ENCODE data around the gene CTXN1.
A peak's percentile ranks its signal among the peaks of the same experiment; 100 is the strongest.
"Not testable (repeated sequence)": the region's sequence is repeated elsewhere in the genome, so short reads cannot be mapped to it uniquely, and the experiment has no call there.

CTXN1 gene

DNA sequence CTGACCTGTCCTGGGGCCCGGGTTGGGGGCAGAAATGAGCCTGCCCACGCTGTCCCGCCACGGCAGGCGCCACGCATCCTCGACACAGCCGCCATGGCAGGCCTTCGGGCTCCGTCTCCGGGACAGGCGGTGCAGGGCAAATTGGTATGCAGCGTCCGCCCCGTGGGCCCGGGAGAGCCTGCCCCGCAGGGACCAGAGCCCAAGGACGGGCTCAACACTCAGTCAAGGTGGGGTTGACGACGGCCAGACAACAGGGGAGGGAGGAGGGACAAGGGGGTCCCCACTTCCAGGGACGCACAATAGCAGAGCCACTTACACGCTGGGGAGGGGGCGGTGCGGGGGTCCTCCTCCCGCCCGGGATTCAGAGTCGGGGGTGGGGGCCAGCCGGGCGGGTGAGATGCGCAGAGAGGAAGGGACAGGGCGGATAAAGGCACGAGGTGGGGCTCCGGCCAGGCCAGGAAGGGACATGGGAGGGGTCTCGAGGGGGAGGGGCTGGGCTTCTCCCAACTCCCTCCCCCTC lies 1.2 kb downstream of the CTXN1 start:
- no peak for DNase-seq

DNA sequence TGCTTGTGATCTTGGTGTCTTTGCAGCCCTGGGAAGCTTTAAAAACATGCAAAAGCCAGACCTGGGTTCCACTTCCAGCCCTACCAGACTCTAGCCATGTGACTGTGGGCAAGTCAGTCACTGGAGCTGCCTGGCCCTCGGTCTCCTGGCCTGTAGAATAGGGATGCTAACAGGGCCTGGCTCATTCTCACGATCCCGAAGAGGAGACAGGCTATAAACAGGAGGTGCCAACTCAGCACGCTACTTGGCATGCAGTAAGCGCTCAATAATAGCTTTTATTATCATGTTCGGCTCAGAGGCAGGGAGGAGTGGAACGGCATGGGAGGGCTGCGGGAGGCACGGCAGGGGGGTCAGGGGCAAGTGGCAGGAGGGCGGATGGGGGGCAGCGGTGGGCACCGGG lies 1.7 kb downstream of the CTXN1 start:
- no peak for DNase-seq

DNA sequence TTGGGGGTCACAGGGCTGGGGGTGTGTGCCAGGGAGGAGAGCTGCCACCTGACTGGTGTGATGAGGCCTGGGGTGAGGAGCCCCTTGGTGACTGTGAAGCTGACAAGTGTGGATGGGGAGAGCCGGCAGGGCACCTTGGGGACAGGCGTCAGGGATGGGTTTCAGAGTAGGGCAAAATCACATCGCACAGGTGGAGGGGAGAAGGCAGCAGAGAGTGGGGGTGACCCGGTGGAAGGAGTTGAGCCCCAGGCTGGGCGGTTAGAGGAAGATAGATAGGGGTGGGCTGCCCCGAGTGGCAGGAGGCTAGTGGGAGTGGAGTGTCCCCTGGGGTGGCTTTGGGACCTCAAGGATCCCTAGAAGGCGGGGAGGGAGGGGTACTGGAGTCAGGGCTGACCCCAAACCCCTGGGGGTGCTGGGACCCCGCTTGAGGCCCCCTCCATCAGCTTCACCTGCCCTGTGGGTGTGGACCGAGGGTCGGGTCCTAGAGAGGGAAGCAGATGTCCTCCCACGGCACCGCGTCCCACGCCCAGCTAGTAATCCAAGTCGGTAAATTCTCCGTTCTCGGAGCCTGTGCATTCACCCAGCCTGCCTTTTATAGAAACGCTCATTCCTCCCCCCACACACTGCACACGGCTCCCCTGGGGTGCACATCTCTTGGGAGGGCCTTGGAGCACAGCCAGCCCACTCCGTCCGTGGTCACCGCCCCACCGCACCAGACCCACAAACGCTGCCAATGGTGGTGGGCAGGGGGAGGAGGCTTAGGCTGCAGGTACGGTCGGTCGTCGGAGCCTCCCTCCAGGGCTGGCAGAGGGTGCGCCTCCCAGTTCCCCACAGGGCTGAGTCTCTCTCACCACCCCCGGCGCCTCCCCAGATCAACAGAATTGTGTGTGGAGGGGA lies 2.4 kb downstream of the CTXN1 start:
- no peak for DNase-seq

DNA sequence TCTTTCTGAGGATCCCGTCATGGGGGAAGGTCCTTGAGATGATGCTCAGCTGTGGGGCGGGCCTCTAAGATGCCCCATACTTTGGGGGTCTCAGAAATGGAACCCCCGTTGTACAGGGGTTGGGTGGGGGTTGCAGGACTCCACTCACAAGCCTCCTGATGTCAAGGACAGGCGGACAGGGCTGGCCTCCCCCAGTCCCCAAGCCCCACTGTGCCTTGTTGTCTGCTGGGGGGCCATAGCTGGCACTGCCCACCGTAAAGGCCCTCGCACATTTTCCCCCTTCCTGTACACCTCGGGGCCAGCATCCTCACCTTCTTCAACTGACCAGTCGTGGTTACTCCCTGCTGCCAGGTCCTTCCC lies 3.1 kb downstream of the CTXN1 start:
- DNase-seq, result no peak

DNA sequence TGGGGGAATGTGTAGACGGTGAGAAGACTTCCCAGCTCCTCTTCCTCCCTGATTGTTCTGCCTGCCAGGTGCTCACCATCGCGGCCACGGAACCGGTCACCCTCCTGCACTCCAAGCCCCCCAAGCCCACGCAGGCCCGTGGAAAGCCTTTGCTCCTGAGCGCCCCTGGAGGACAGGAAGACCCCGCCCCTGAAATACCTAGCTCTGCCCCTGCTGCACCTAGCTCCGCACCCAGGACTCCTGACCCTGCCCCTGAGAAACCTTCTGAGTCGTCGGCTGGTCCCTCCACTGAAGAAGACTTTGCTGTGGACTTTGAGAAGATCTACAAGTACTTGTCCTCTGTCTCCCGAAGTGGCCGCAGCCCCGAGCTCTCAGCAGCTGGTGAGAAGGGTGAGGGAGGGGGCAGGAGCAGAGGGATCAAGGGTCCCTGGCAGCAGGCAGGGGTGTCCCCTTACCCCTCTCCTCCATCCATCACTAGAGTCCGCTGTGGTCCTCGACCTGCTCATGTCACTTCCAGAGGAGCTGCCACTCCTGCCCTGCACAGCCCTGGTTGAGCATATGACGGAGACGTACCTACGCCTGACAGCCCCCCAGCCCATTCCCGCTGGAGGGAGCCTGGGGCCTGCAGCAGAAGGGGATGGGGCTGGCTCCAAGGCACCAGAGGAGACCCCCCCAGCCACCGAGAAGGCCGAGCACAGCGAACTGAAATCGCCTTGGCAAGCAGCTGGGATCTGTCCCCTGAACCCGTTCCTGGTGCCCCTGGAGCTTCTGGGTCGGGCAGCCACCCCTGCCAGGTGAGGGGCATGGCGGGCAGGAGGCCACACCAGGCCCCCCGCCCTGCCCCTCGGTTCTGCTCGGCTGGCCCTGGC lies 3.7 kb downstream of the CTXN1 start:
- DNase-seq, result no peak

DNA sequence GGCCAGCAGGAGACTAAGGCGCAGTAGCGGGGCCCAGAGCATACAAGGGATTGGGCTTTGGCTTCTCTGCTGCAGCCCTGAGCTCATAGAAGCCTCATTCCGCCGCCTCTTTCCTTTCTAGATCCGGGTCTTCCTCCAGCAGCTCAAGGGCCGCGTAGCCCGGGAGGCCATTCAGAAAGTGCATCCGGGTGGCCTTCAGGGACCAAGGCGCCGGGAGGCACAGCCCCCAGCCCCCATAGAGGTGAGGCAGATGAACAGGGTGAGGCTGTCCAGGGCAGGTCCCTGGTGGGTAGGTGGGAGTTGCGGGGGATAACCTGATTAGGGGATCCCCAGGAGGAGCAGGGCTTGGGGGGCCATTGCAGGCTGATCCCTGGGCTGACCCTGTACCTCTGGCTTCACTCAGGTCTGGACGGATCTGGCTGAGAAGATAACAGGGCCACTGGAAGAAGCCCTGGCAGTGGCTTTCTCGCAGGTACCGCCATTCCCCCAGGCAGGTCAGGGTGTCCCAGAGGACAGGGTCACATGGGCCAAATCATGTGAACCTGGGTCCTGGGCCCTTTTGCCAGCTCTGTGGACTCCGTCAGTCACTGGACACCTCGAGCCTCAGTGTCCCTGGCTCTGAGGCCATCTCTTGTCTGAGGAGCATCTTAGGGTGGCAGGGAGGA lies 4.5 kb downstream of the CTXN1 start:
- no peak for DNase-seq

DNA sequence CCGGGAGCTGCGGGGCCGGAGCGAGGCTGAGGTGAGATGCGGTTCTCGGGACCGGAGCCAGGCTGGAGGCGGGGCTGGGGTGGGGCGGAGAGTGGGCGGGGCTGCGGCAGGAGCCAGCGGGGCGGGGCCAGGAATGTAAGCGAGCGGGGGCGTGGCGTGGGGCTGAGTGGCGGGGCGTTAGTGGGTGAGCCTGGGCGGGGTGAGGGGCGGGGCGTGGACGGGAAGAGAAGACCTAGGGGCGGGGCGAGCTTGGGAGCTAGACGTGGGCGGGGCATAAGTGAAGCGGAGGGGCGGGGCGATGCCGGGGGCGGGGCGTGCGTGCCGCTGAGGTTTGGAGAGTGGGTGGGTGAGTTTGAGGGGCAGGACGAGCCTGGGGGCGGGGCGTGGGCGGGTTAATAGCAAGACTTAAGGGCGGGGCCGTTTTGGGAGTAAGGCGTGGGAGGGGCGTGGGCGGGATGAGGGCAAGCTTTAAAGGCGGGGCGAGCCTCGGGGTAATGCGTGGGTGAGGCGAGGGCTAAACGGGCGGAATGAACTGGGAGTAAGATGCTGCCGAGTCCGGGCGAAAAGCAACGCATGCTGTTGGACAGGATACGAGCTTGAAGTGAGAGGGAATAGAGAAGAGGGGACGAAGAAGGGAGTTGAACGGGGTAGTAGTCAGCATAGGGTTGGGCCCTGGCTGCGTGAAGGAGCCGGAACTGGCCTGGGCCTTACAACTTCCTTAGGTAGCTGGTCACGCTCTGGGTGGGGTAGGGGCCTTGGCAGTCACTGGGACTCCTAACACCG lies 5.2 kb downstream of the CTXN1 start:
- peak; percentile 100 for DNase-seq

- peak; percentile 96 for DNase-seq
These were observed 6.1 kb downstream of the CTXN1 start, which contains the start of gene SNAPC2 for GRCh38 chr19:7919610-7920518. Gene SNAPC2, plus strand, starts transcription at chr19:7920338. Its CDS starts 29 bp downstream, at chr19:7920367.

GRCh38 chr19:7918615-7919421 lies 7.1 kb downstream of the CTXN1 start:
- no peak for DNase-seq

DNA sequence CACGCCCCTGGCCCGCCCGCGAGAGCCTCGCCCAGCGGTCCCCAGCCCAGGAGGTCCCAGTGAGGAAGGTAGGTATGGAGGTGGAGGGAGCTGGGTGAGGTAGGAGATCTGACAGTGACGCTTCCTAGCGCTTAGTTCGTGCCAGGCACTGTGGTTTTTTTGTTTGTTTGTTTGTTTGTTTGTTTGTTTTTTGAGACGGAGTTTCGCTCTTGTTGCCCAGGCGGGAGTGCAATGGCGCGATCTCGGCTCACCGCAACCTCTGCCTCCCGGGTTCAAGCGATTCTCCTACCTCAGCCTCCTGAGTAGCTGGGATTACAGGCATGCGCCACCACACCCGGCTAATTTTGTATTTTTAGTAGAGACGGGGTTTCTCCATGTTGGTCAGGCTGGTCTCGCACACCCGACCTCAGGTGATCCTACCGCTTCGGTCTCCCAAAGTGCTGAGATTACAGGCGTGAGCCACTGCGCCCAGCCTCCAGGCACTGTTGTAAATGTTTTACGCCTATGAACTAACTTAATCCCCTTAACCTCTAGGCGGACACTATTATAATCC lies 7.8 kb downstream of the CTXN1 start:
- DNase-seq, result not testable (repeated sequence)

DNA sequence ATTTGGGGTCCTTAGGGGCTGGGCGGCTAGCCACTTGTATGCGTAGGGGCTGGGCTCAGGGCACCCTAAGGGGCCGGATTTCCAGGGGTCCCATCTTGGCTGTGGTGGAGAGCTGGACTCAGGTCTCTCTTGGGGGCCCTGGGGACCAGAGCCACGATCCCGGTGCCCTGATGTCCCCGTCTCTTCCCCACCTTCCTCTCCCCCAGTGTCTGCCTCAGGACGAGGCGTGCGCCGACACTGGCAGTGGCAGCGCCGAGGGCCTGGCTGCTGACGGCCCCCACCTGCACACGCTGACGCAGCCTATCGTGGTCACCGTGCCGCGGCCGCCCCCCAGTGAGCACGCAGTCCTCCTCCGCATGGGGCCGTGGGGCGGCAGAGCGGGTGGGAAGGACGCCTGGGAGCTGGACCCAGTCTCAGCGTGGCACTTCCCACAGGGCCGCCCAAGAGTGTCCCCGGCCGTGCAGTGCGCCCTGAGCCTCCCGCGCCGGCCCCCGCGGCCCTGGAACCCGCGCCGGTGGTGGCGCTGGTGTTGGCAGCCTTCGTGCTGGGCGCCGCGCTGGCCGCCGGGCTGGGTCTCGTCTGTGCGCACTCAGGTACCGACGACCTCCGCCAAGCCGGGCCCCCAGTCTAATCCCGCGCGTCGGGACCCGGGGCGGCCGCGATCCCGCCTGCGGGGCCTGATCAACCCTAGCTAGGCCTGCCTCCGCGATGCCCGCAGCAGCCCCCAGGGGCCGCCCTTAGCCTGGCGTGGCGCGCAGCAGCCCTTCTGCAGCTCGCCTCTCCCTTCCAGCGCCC lies 8.5 kb downstream of the CTXN1 start:
- peak; percentile 60 for DNase-seq

- DNase-seq, result no peak
These were observed 9.0 kb downstream of the CTXN1 start for GRCh38 chr19:7916955-7917266.

DNA sequence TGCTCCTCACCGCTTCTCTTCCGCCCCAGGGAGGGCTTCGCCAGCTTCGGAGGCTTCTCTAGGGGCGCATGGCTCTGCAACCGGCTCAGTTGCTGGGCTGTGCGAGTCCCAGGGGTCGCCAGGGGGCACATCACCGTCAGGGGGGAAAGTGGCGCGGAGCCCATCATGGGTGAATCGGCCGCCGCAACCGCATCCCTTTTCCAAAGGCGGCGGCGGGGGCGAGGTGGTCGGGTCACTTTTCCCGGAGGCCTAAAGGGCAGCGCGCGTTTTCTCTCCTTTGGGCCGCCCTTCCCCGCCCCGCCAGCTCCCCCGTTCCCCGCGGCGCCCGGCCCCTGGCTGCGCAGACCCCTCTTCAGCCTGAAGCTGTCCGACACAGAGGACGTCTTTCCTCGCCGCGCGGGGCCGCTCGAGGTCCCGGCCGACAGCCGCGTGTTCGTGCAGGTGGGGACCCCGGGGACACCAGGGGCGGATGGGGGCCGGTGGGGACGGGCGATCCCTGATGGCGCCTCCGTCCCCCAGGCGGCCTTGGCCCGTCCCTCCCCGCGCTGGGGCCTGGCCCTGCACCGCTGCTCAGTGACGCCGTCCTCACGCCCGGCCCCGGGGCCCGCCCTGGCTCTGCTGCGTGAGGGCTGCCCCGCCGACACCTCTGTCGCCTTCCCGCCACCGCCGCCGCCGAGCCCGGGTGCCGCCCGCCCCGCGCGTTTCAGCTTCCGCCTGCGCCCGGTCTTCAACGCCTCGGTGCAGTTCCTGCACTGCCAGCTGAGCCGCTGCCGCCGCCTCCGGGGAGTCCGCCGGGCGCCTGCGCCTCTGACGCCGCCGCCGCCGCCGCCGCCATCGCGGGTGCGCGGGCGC lies 9.6 kb downstream of the CTXN1 start:
- peak; percentile 44 for DNase-seq

- DNase-seq, result no peak
These were observed 10.5 kb downstream of the CTXN1 start for GRCh38 chr19:7915250-7916102.

- DNase-seq, result no peak
These were observed 11.3 kb downstream of the CTXN1 start, which contains the start of gene TGFBR3L for GRCh38 chr19:7914598-7915045. Gene TGFBR3L, plus strand, starts transcription at chr19:7914830.

- no peak for DNase-seq
These were observed 11.8 kb downstream of the CTXN1 start for GRCh38 chr19:7914099-7914498.

- DNase-seq, result no peak
These were observed 12.3 kb downstream of the CTXN1 start for GRCh38 chr19:7913652-7914051.
